HG02840 (cell line): ENCODE results near the gene KRTAP13-4.

Source experiments
- ATAC-seq: cut with Tn5 transposase; IDR thresholded peaks from one replicate; pipeline ENCODE4 v1.9.1; 2021; ENCODE audit warnings: mild to moderate bottlenecking, moderate library complexity, moderate number of reproducible peaks; ENCODE audit not compliant: unreplicated experiment, low FRiP score

KRTAP13-4 gene

GRCh38 chr21:30430170-30430655 lies at the start of gene KRTAP13-4:
TSS of gene KRTAP13-4 (plus strand) at chr21:30430220. CDS start at chr21:30430276, 56 bp downstream.
- ATAC-seq, result no peak

- no peak for ATAC-seq
Observed at GRCh38 chr21:30382201-30382600, 47.8 kb upstream of the KRTAP13-4 start.

- ATAC-seq, result no peak
Observed at GRCh38 chr21:30391492-30392025, 38.5 kb upstream of the KRTAP13-4 start.

GRCh38 chr21:30395731-30396130 lies 34.3 kb upstream of the KRTAP13-4 start, which contains the start of gene KRTAP13-1:
TSS of gene KRTAP13-1 (plus strand) at chr21:30396031. CDS start at chr21:30396087, 56 bp downstream.
- no peak for ATAC-seq

GRCh38 chr21:30408782-30409494 lies 21.1 kb upstream of the KRTAP13-4 start:
- ATAC-seq, result no peak

- ATAC-seq, result no peak
Observed at GRCh38 chr21:30415993-30416392, 14.0 kb upstream of the KRTAP13-4 start.

- ATAC-seq, result no peak
Observed at GRCh38 chr21:30425826-30426225, 4.2 kb upstream of the KRTAP13-4 start, which contains the start of gene KRTAP13-3. TSS of gene KRTAP13-3 (minus strand) at chr21:30425926. CDS start at chr21:30425912, 14 bp downstream.

GRCh38 chr21:30426731-30427130 lies 3.3 kb upstream of the KRTAP13-4 start:
- no peak for ATAC-seq

- ATAC-seq, result no peak
Observed at GRCh38 chr21:30434033-30434631, 4.1 kb downstream of the KRTAP13-4 start.

- ATAC-seq, result no peak
Observed at GRCh38 chr21:30437010-30437565, 7.1 kb downstream of the KRTAP13-4 start.

GRCh38 chr21:30439975-30440374 lies 10.0 kb downstream of the KRTAP13-4 start, which contains the start of gene KRTAP15-1:
TSS of gene KRTAP15-1 (plus strand) at chr21:30440275. CDS start at chr21:30440328, 53 bp downstream.
- no peak for ATAC-seq

- no peak for ATAC-seq
Observed at GRCh38 chr21:30443226-30443625, 13.2 kb downstream of the KRTAP13-4 start.

- no peak for ATAC-seq
Observed at GRCh38 chr21:30444204-30444603, 14.2 kb downstream of the KRTAP13-4 start.

- ATAC-seq, result no peak
Observed at GRCh38 chr21:30447056-30447455, 17.0 kb downstream of the KRTAP13-4 start.

- ATAC-seq, result no peak
Observed at GRCh38 chr21:30448514-30448913, 18.5 kb downstream of the KRTAP13-4 start.

GRCh38 chr21:30463713-30464112 lies 33.7 kb downstream of the KRTAP13-4 start:
- ATAC-seq, result no peak

GRCh38 chr21:30468900-30469714 lies 39.1 kb downstream of the KRTAP13-4 start:
- ATAC-seq, result no peak

- no peak for ATAC-seq
Observed at GRCh38 chr21:30478004-30478403, 48.0 kb downstream of the KRTAP13-4 start.

GRCh38 chr21:30479259-30479658 lies 49.2 kb downstream of the KRTAP13-4 start:
- no peak for ATAC-seq

GRCh38 chr21:30480145-30480544 lies 50.1 kb downstream of the KRTAP13-4 start, which contains the start of gene KRTAP19-1:
TSS of gene KRTAP19-1 (minus strand) at chr21:30480367. CDS start at chr21:30480317, 50 bp downstream.
- no peak for ATAC-seq
